H1 (cell line): ENCODE results near the gene OTUB1. TPM values are rescaled to one million over a fixed set of nuclear protein-coding genes. Genes with fewer than 3 reads are reported as not detected.

Experiments
- CTCF ChIA-PET: fragments of 300-600 bp; sonication (Branson Sonifier 250); formaldehyde crosslinking; loops from one replicate; lab custom pipeline; 2021; ENCODE audit not compliant: partially characterized antibody; lab: Charles Lee
- POLR2A ChIA-PET: fragments of 300-600 bp; sonication (Branson Sonifier 250); formaldehyde crosslinking; loops from one replicate; lab custom pipeline; 2021; ENCODE audit warnings: inconsistent platforms; ENCODE audit not compliant: partially characterized antibody; lab: Charles Lee
- DNase-seq, 2 experiments: peaks; one replicate each; pipeline versions ENCODE4 v3.0.0 to v3.0.0-alpha.2; 2010 to 2022; ENCODE audit warnings: low spot score in 2 of 2, low read depth in 1 of 2, mixed read lengths in 1 of 2
- FAIRE-seq: peaks from 2 replicates; lab custom pipeline; 2011; peaks lifted over from hg19 to GRCh38; lab: Jason Lieb, UNC
- H2AFZ ChIP-seq: 2 replicates; pipeline ENCODE4 v1.8.1; 2012; ENCODE audit warnings: low read length, inconsistent platforms
- H2AK5ac ChIP-seq: 2 replicates; pipeline ENCODE4 v1.6.1; 2013; ENCODE audit warnings: low read depth, low read length
- H2BK120ac ChIP-seq: replicated peaks from 2 replicates; pipeline ENCODE3; 2013; ENCODE audit warnings: low read depth, low read length, inconsistent platforms
- H2BK12ac ChIP-seq: 2 replicates; pipeline ENCODE4 v1.6.1; 2013; ENCODE audit warnings: low read depth, low read length
- H2BK15ac ChIP-seq: 2 replicates; pipeline ENCODE4 v1.6.1; 2013; ENCODE audit warnings: low read length
- H2BK20ac ChIP-seq: 2 replicates; pipeline ENCODE4 v1.6.1; 2013; ENCODE audit warnings: low read length
- H2BK5ac ChIP-seq: 2 replicates; pipeline ENCODE4 v1.6.1; 2013; ENCODE audit warnings: low read depth, low read length
- H3K14ac ChIP-seq: 2 replicates; pipeline ENCODE4 v1.6.1; 2013; ENCODE audit warnings: inconsistent platforms; ENCODE audit not compliant: insufficient read length
- H3K18ac ChIP-seq: 2 replicates; pipeline ENCODE4 v1.6.1; 2013; ENCODE audit warnings: low read length; ENCODE audit errors: extremely low read depth
- H3K23ac ChIP-seq: 2 replicates; pipeline ENCODE4 v1.6.1; 2013; ENCODE audit warnings: inconsistent platforms; ENCODE audit not compliant: insufficient read length
- H3K23me2 ChIP-seq: 2 replicates; pipeline ENCODE4 v1.6.1; 2013; ENCODE audit warnings: low read depth, low read length
- H3K27ac ChIP-seq: 2 replicates; pipeline ENCODE4 v1.6.1; 2011; ENCODE audit warnings: low read depth, low read length, inconsistent platforms
- H3K27me3 ChIP-seq, 4 experiments: replicated peaks in 1 of 4; 1 replicate in 1 of 4; 2 replicates in 3 of 4; pipeline versions ENCODE4 v1.6.1 to v1.8.1; 2011 to 2013; ENCODE audit warnings: low read length in 3 of 4, mild to moderate bottlenecking in 3 of 4, inconsistent platforms in 2 of 4, mixed read lengths in 2 of 4, moderate library complexity in 1 of 4; ENCODE audit not compliant: control insufficient read depth in 3 of 4, insufficient read depth in 3 of 4; ENCODE audit errors: extremely low read depth in 1 of 4
- H3K36me3 ChIP-seq, 4 experiments: 2 replicates each; pipeline versions ENCODE4 v1.6.1 to v1.8.1; 2011 to 2013; ENCODE audit warnings: mild to moderate bottlenecking in 4 of 4, low read length in 3 of 4, moderate library complexity in 2 of 4, control low read depth in 1 of 4, inconsistent platforms in 1 of 4; ENCODE audit not compliant: insufficient read depth in 4 of 4, control insufficient read depth in 2 of 4
- H3K4ac ChIP-seq: replicated peaks from 2 replicates; pipeline ENCODE3; 2013; ENCODE audit warnings: low read length, low read depth, mixed read lengths, inconsistent platforms; ENCODE audit not compliant: insufficient read length
- H3K4me1 ChIP-seq, 4 experiments: replicated peaks in 1 of 4; 1 replicate in 1 of 4; 2 replicates in 3 of 4; pipeline versions ENCODE4 v1.6.1 to v1.8.1; 2011 to 2013; ENCODE audit warnings: low read length in 3 of 4, inconsistent platforms in 2 of 4, mixed read lengths in 1 of 4; ENCODE audit not compliant: insufficient read depth in 4 of 4, control insufficient read depth in 3 of 4
- H3K4me2 ChIP-seq, 2 experiments: 2 replicates each; pipeline versions ENCODE4 v1.6.1 to v1.8.1; 2011 to 2013; ENCODE audit warnings: low read depth in 2 of 2, low read length in 2 of 2, control low read depth in 1 of 2, inconsistent platforms in 1 of 2, mild to moderate bottlenecking in 1 of 2; ENCODE audit not compliant: insufficient read depth in 1 of 2
- H3K4me3 ChIP-seq, 4 experiments: fragments of 200-600, 300-600 bp in 1 of 4; sonication (generic), shearing (Covaris generic), sonication (Bioruptor Twin) in 1 of 4; 2 replicates each; pipeline versions ENCODE4 v1.5.1 to v1.8.1; 2011 to 2016; ENCODE audit warnings: low read length in 4 of 4, low read depth in 3 of 4, control low read depth in 2 of 4, inconsistent platforms in 2 of 4, mild to moderate bottlenecking in 2 of 4, mixed read lengths in 1 of 4, moderate library complexity in 1 of 4; ENCODE audit not compliant: insufficient read depth in 2 of 4; ENCODE audit errors: extremely low read depth in 1 of 4
- H3K56ac ChIP-seq: replicated peaks from 2 replicates; pipeline ENCODE3; 2013; ENCODE audit warnings: low read depth, mild to moderate bottlenecking, mixed read lengths, low read length, inconsistent platforms; ENCODE audit not compliant: insufficient read length
- H3K79me1 ChIP-seq: 2 replicates; pipeline ENCODE4 v1.6.1; 2013; ENCODE audit warnings: low read depth, low read length, control low read depth
- H3K79me2 ChIP-seq, 2 experiments: 2 replicates each; pipeline versions ENCODE4 v1.6.1 to v1.8.1; 2012 to 2013; ENCODE audit warnings: low read length in 2 of 2, mild to moderate bottlenecking in 2 of 2, inconsistent platforms in 1 of 2; ENCODE audit not compliant: insufficient read depth in 2 of 2, control insufficient read depth in 1 of 2
- H3K9ac ChIP-seq, 4 experiments: replicated peaks in 1 of 4; 1 replicate in 1 of 4; 2 replicates in 3 of 4; pipeline versions ENCODE4 v1.6.1 to v1.8.1; 2011 to 2013; ENCODE audit warnings: low read depth in 3 of 4, low read length in 3 of 4, control low read depth in 2 of 4, mild to moderate bottlenecking in 2 of 4, moderate library complexity in 2 of 4, inconsistent platforms in 1 of 4; ENCODE audit errors: extremely low read depth in 1 of 4
- H3K9me3 ChIP-seq, 2 experiments: 2 replicates each; pipeline versions ENCODE4 v1.6.1 to v1.8.1; 2012 to 2013; ENCODE audit warnings: mild to moderate bottlenecking in 2 of 2, moderate library complexity in 2 of 2, control low read depth in 1 of 2, inconsistent platforms in 1 of 2, low read depth in 1 of 2, low read length in 1 of 2, mixed read lengths in 1 of 2; ENCODE audit not compliant: insufficient read depth in 2 of 2
- H4K20me1 ChIP-seq, 2 experiments: replicated peaks in 1 of 2; 2 replicates each; pipeline versions ENCODE3 to v1.8.1; 2011 to 2013; ENCODE audit warnings: inconsistent platforms in 2 of 2, low read length in 2 of 2, mild to moderate bottlenecking in 1 of 2; ENCODE audit not compliant: insufficient read depth in 2 of 2, control insufficient read depth in 1 of 2
- H4K5ac ChIP-seq: 2 replicates; pipeline ENCODE4 v1.6.1; 2013; ENCODE audit warnings: low read length, low read depth, mixed read lengths, inconsistent platforms; ENCODE audit not compliant: insufficient read length
- H4K8ac ChIP-seq: 2 replicates; pipeline ENCODE4 v1.8.0; 2013; ENCODE audit warnings: mild to moderate bottlenecking, moderate library complexity, low read length, inconsistent platforms; ENCODE audit not compliant: insufficient read depth; ENCODE audit errors: extremely low read depth
- H4K91ac ChIP-seq: replicated peaks from 2 replicates; pipeline ENCODE3; 2013; ENCODE audit warnings: low read length, mixed read lengths, inconsistent platforms; ENCODE audit not compliant: insufficient read length
- BACH1 ChIP-seq: IDR thresholded peaks from 2 replicates; pipeline ENCODE4 v1.6.1; 2012; ENCODE audit warnings: low read length, improper control_type of control experiment
- BRCA1 ChIP-seq: IDR thresholded peaks from 2 replicates; pipeline ENCODE4 v1.6.1; 2012; ENCODE audit warnings: low read depth, low read length, improper control_type of control experiment
- CHD1 ChIP-seq: IDR thresholded peaks from 2 replicates; pipeline ENCODE4 v1.6.1; 2012; ENCODE audit warnings: low read depth, low read length, improper control_type of control experiment
- CTCF ChIP-seq, 3 experiments: IDR thresholded peaks; 1 replicate in 2 of 3; 2 replicates in 1 of 3; pipeline versions ENCODE4 v1.5.1 to v1.6.1; 2011; ENCODE audit warnings: low read length in 3 of 3, mild to moderate bottlenecking in 3 of 3, inconsistent platforms in 2 of 3, low read depth in 1 of 3, moderate library complexity in 1 of 3; ENCODE audit not compliant: insufficient read depth in 1 of 3; ENCODE audit errors: control extremely low read depth in 1 of 3
- E2F6 ChIP-seq: IDR thresholded peaks from 2 replicates; pipeline ENCODE4 v1.6.1; 2012; ENCODE audit warnings: inconsistent platforms
- TAF7 ChIP-seq: optimal IDR thresholded peaks from 2 replicates; pipeline ENCODE3; 2011; ENCODE audit warnings: low read depth, mild to moderate bottlenecking, inconsistent platforms, low read length, moderate library complexity, borderline replicate concordance
- WGBS, 2 experiments: shearing (Covaris generic) in 1 of 2; methylation state at CpG; one replicate each; pipeline versions ENCODE4 v1.1.6 to v1.1.7; 2013 to 2015; ENCODE audit warnings: low lambda C conversion rate in 2 of 2, mixed read lengths in 2 of 2, inconsistent platforms in 1 of 2, low coverage in 1 of 2, missing lambda C conversion rate in 1 of 2; ENCODE audit not compliant: insufficient replicate concordance in 2 of 2, insufficient coverage in 1 of 2, insufficient read length in 1 of 2; ENCODE audit errors: extremely low coverage in 1 of 2, missing lambda C conversion rate in 1 of 2; 5-methylcytosine and 5-hydroxymethylcytosine counted together
- polyA plus RNA-seq, 7 experiments: library from polyadenylated mRNA; depleted of rRNA in 3 of 7; stranded (reverse) in 5 of 7; unstranded in 2 of 7; fragments of >200 nt in 5 of 7; fragments of 200-250 nt in 2 of 7; gene quantifications; 1 replicate in 5 of 7; 2 replicates in 1 of 7; 4 replicates in 1 of 7; pipeline versions ENCODE4 v1.2.1 to v1.2.3, GENCODE V29; 2011 to 2013; ENCODE audit warnings: missing spikeins in 2 of 7, mixed read lengths in 2 of 7
- total RNA-seq: library from RNA; stranded (reverse); fragmentation: NEBNext Ultra II Directional; extraction: Animal tissue kit (Norgen Biotek cat#: 25700); gene quantifications from 2 replicates; pipeline ENCODE4 v1.2.1, GENCODE V29; 2021

OTUB1 gene
- total and polyA plus RNA-seq, 2 of the 8 experiments (the other 6 are each of a cell fraction or from before 2014, with no cell fraction given): 110 to 274 TPM

GRCh38 chr11:64010783-64011182 is 24.5 kb downstream of the OTUB1 start:
- H2BK20ac ChIP-seq: no peak overlapping the region
- H4K20me1 ChIP-seq: peaks cover 1 to 2% of the 10 kb centered on the region in 2 experiments
- no peak overlapping the region; the same call in 1 of the 2 replicates for H2AK5ac ChIP-seq
- DNase-seq (no peak), FAIRE-seq (no peak)
- H3K36me3 ChIP-seq: no peaks in the 10 kb centered on the region
- no peak overlapping the region for H4K5ac ChIP-seq
- CTCF ChIA-PET: no interaction called here
- no peak overlapping the region for H3K4me2 ChIP-seq
- H3K4me1 ChIP-seq: peaks cover 0 to 15% (median 8%) of the 10 kb centered on the region in 4 experiments; a peak in 5 of 7 replicates
- no peak overlapping the region for H3K18ac ChIP-seq
- 0 out of 7 replicates have a peak overlapping the region, but pooled peaks of 1 of the 4 experiments have one; percentile 5 for H3K9ac ChIP-seq
- H3K23ac ChIP-seq: no peak overlapping the region
- H3K9me3 ChIP-seq: peaks cover 0 to 6% of the 10 kb centered on the region in 2 experiments; a peak in 1 of 4 replicates
- no peak overlapping the region for H2BK5ac ChIP-seq
- H2BK12ac ChIP-seq: no peak overlapping the region
- no peak overlapping the region for H4K91ac ChIP-seq
- H3K79me1 ChIP-seq: no peaks in the 10 kb centered on the region; the same call in 1 of the 2 replicates
- H2BK120ac ChIP-seq: no peak overlapping the region
- H3K56ac ChIP-seq: no peak overlapping the region
- H2BK15ac ChIP-seq: no peak overlapping the region
- H2AFZ ChIP-seq: no peak overlapping the region
- H3K27ac ChIP-seq: no peak overlapping the region
- H3K4ac ChIP-seq: no peak overlapping the region
- peaks cover 21% of the 10 kb centered on the region; the same call in 1 of the 2 replicates for H3K23me2 ChIP-seq
- H4K8ac ChIP-seq: 0 out of 2 replicates have a peak overlapping the region, but pooled peaks have one; percentile 37
- no peaks in the 10 kb centered on the region for H3K79me2 ChIP-seq
- 89% methylated on average over 2 of the region's 2 CpGs; no CpG with 5 or more reads in 1 of the 2 experiments for WGBS, 2 experiments
- TF ChIP-seq BACH1: no peak
- no peak for TF ChIP-seq BRCA1
- no peak for TF ChIP-seq CTCF (IDR thresholded peaks at IDR 0.05; ENCODE audit: control extremely low read depth in 1 of 3, insufficient read depth in 1 of 3, low read depth in 1 of 3, low read length in 3 of 3)
- no peak for TF ChIP-seq TAF7
- no peak for TF ChIP-seq CHD1
- TF ChIP-seq E2F6: no peak
- no peak overlapping the region for H3K14ac ChIP-seq
- no peak overlapping the region for H3K4me3 ChIP-seq
- POLR2A ChIA-PET: interaction anchor here (0.7 to 1.8 kb wide), 2 partner anchors 10 to 619 kb away, joined by 3 to 8 read pairs; no protein-coding TSS in a partner anchor
- H3K27me3 ChIP-seq: peaks cover 23 to 94% (median 72%) of the 10 kb centered on the region in 4 experiments
